ENCODE data around the gene ARID2.

GRCh38 chr12:45775964-45776363 is 46.5 kb downstream of the ARID2 start:
- TF ChIP-seq EZH2 (IDR thresholded peaks at IDR 0.05; ENCODE audit: insufficient read depth, poor library complexity, severe bottlenecking): no peak
- TF ChIP-seq EZH2phosphoT487 (IDR thresholded peaks at IDR 0.05; ENCODE audit: insufficient read depth, low read depth): no peak

All from GM23248 (cell line).